HCT116 (cell line): ENCODE data around the gene NFATC3. TPM values are rescaled to one million over a fixed set of nuclear protein-coding genes. Genes with fewer than 3 reads are reported as not detected.

Source experiments
- ATAC-seq: fragments of 200-7000 bp; cut with Tn5 transposase; 2 replicates; pipeline ENCODE4 v1.9.1; 2020; ENCODE audit warnings: mild to moderate bottlenecking, moderate library complexity
- BruUV-seq: library from RNA; stranded (reverse); fragments of 400-500 nt; replicated peaks from 2 replicates; lab custom pipeline; 2021; lab: Mats Ljungman, UMichigan
- CTCF ChIA-PET: fragments of 300-600 bp; sonication (Branson Sonifier 250); formaldehyde crosslinking; loops from one replicate; lab custom pipeline; 2021; ENCODE audit warnings: antibody characterized with exemption; lab: Charles Lee
- POLR2A ChIA-PET: fragments of 300-600, 350-600 bp; sonication (Branson Sonifier 250); formaldehyde crosslinking; loops from one replicate; lab custom pipeline; 2021; ENCODE audit warnings: antibody characterized with exemption; lab: Charles Lee
- RAD21 ChIA-PET, 2 experiments: fragments of 300-600 bp; sonication (Branson Sonifier 250); formaldehyde crosslinking; loops; one replicate each; lab custom pipeline; 2023; ENCODE audit warnings: low total read pairs in 2 of 2; ENCODE audit not compliant: uncharacterized antibody in 2 of 2, unreplicated experiment in 2 of 2, low non-redundant PET in 1 of 2; lab: Charles Lee
- DNase-seq: peaks from one replicate; pipeline ENCODE4 v3.0.0-alpha.2; 2010; ENCODE audit warnings: low read depth, low spot score
- H2AFZ ChIP-seq: fragments of 200-600 bp; shearing (Covaris generic), sonication (generic); 2 replicates; pipeline ENCODE4 v1.6.1; 2017; ENCODE audit warnings: low read depth, mixed run types, mixed read lengths, antibody characterized with exemption, low read length; ENCODE audit not compliant: poor library complexity, severe bottlenecking
- H3K27ac ChIP-seq: 2 replicates; pipeline ENCODE4 v1.5.1; 2012; ENCODE audit warnings: low read depth, low read length
- H3K27me3 ChIP-seq: fragments of 200-600 bp; sonication (generic); 2 replicates; pipeline ENCODE4 v1.6.1; 2016; ENCODE audit warnings: mixed run types, low read length, mixed read lengths; ENCODE audit not compliant: insufficient read depth
- H3K36me3 ChIP-seq, 2 experiments: fragments of 200-500 bp in 1 of 2; fragments of 200-600 bp in 1 of 2; sonication (Bioruptor generic) in 1 of 2; sonication (generic) in 1 of 2; 2 replicates each; pipeline versions ENCODE4 v1.5.1 to v1.6.1; 2014 to 2016; ENCODE audit warnings: low read length in 2 of 2, inconsistent platforms in 1 of 2, mixed read lengths in 1 of 2, mixed run types in 1 of 2; ENCODE audit not compliant: insufficient read depth in 2 of 2, control insufficient read depth in 1 of 2
- H3K4me1 ChIP-seq, 2 experiments: fragments of 200-600 bp in 1 of 2; sonication (generic) in 1 of 2; 2 replicates each; pipeline versions ENCODE4 v1.5.1 to v1.6.1; 2012 to 2017; ENCODE audit warnings: low read length in 2 of 2, inconsistent platforms in 1 of 2, mild to moderate bottlenecking in 1 of 2, mixed read lengths in 1 of 2, mixed run types in 1 of 2, moderate library complexity in 1 of 2; ENCODE audit not compliant: insufficient read depth in 2 of 2, control insufficient read depth in 1 of 2
- H3K4me2 ChIP-seq: fragments of 200-600 bp; sonication (generic); 2 replicates; pipeline ENCODE4 v1.6.1; 2017; ENCODE audit warnings: mixed run types, low read length, mixed read lengths
- H3K4me3 ChIP-seq, 2 experiments: fragments of 200-600 bp in 1 of 2; sonication (generic) in 1 of 2; replicated peaks in 1 of 2; 2 replicates each; pipeline ENCODE4 v1.5.1; 2011 to 2016; ENCODE audit warnings: low read length in 2 of 2, control low read depth in 1 of 2, low read depth in 1 of 2, mild to moderate bottlenecking in 1 of 2, mixed read lengths in 1 of 2, mixed run types in 1 of 2
- H3K79me2 ChIP-seq: fragments of 200-600 bp; sonication (generic); 2 replicates; pipeline ENCODE4 v1.6.1; 2017; ENCODE audit warnings: mild to moderate bottlenecking, mixed run types, low read length, moderate library complexity, mixed read lengths; ENCODE audit not compliant: insufficient read depth
- H3K9ac ChIP-seq: fragments of 200-600 bp; sonication (generic); 2 replicates; pipeline ENCODE4 v1.6.1; 2016; ENCODE audit warnings: low read length, mixed read lengths
- H3K9me2 ChIP-seq: fragments of 200-600 bp; sonication (generic), shearing (Covaris generic); 2 replicates; pipeline ENCODE4 v1.6.1; 2017; ENCODE audit warnings: mixed run types, mild to moderate bottlenecking, moderate library complexity; ENCODE audit not compliant: insufficient read depth
- H3K9me3 ChIP-seq, 2 experiments: fragments of 200-500 bp in 1 of 2; fragments of 200-600 bp in 1 of 2; sonication (Bioruptor generic) in 1 of 2; sonication (generic) in 1 of 2; 2 replicates each; pipeline ENCODE4 v1.6.1; 2014 to 2017; ENCODE audit warnings: low read length in 2 of 2, mixed read lengths in 2 of 2, inconsistent platforms in 1 of 2, low read depth in 1 of 2, mild to moderate bottlenecking in 1 of 2, mixed run types in 1 of 2, moderate library complexity in 1 of 2; ENCODE audit not compliant: control insufficient read depth in 1 of 2, insufficient read depth in 1 of 2
- H4K20me1 ChIP-seq: fragments of 200-600 bp; sonication (generic), shearing (Covaris generic); 2 replicates; pipeline ENCODE4 v1.6.1; 2017; ENCODE audit warnings: mixed run types, mild to moderate bottlenecking, moderate library complexity; ENCODE audit not compliant: insufficient read depth
- CBX3 ChIP-seq: IDR thresholded peaks from 2 replicates; pipeline ENCODE4 v1.6.1; 2012; ENCODE audit warnings: low read depth
- CEBPB ChIP-seq: IDR thresholded peaks from 2 replicates; pipeline ENCODE4 v1.6.1; 2012; ENCODE audit warnings: low read depth
- EGR1 ChIP-seq: IDR thresholded peaks from 2 replicates; pipeline ENCODE4 v1.6.1; 2012; ENCODE audit warnings: low read depth
- EZH2 ChIP-seq: fragments of 200-600 bp; sonication (generic); IDR thresholded peaks from 2 replicates; pipeline ENCODE4 v1.6.1; 2017; ENCODE audit warnings: antibody characterized with exemption, mixed run types
- EZH2phosphoT487 ChIP-seq: fragments of 200-600 bp; IDR thresholded peaks from 2 replicates; pipeline ENCODE4 v1.6.1; 2018; ENCODE audit warnings: antibody characterized with exemption, borderline replicate concordance
- FOSL1 ChIP-seq: IDR thresholded peaks from 2 replicates; pipeline ENCODE4 v1.6.1; 2012; ENCODE audit warnings: low read depth
- JUND ChIP-seq: IDR thresholded peaks from 2 replicates; pipeline ENCODE4 v1.6.1; 2012
- POLR2AphosphoS5 ChIP-seq: IDR thresholded peaks from 2 replicates; pipeline ENCODE4 v1.6.1; 2011; ENCODE audit warnings: mild to moderate bottlenecking, low read depth, low read length, moderate library complexity
- RAD21 ChIP-seq: IDR thresholded peaks from 2 replicates; pipeline ENCODE4 v1.6.1; 2012; ENCODE audit warnings: low read depth, mild to moderate bottlenecking
- SIN3A ChIP-seq: IDR thresholded peaks from 2 replicates; pipeline ENCODE4 v1.6.1; 2012; ENCODE audit warnings: low read depth
- SP1 ChIP-seq: IDR thresholded peaks from 2 replicates; pipeline ENCODE4 v1.6.1; 2012; ENCODE audit warnings: low read depth
- SRF ChIP-seq: IDR thresholded peaks from 2 replicates; pipeline ENCODE4 v1.6.1; 2012; ENCODE audit warnings: low read depth
- TCF7L2 ChIP-seq: IDR thresholded peaks from 2 replicates; pipeline ENCODE4 v1.7.0; 2011; ENCODE audit warnings: borderline replicate concordance, inconsistent platforms; ENCODE audit not compliant: insufficient read depth, insufficient read length; ENCODE audit errors: extremely low read depth
- ZFX ChIP-seq: fragments of 450-650 bp; IDR thresholded peaks from 2 replicates; pipeline ENCODE4 v1.6.1; 2017
- ZNF274 ChIP-seq: fragments of 200-500 bp; sonication (Bioruptor generic); IDR thresholded peaks from 2 replicates; pipeline ENCODE4 v1.6.1; 2014; ENCODE audit warnings: mild to moderate bottlenecking, low read depth, low read length, inconsistent platforms
- intact Hi-C: fragments of 100-400 bp; cut with micrococcal nuclease; formaldehyde crosslinking; loops from 2 replicates; pipeline ENCODE4 v1.10.0; 2022
- total RNA-seq: library from RNA; stranded (reverse); gene quantifications from one replicate; pipeline ENCODE4 v1.2.1, GENCODE V29; 2021; ENCODE audit not compliant: unreplicated experiment
- TF ChIP-seq, protein P1 (sequence below): IDR thresholded peaks from 2 replicates; pipeline ENCODE4 v1.6.1; 2012

Gene NFATC3
- total RNA-seq, 1 experiment from 2014 or later = 25.6 TPM

DNA sequence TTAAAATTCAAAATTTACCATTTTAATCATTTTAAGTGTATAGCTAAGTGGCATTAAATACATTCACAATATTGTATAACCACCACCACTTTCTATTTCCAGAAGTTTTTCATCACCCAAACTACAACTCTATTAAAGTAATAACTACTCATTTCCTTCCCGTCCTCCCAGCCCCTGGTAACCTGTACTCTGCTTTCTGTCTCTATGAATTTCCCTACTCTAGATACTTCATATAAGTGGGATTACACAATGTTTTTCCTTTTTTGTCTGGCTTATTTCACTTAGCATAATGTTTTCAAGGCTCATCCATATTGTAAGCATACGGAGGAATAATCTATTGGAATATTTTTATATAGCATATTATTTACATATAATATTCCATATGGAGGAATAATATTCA, 121.1 kb downstream of the NFATC3 start:
- BruUV-seq = no TSS peak
- no peaks in the 10 kb centered on the region for H3K27me3 ChIP-seq
- ChIA-PET CTCF (no interaction called here), POLR2A (no interaction called here), RAD21 (no interaction called here)
- H3K79me2 ChIP-seq = no peaks in the 10 kb centered on the region
- no peaks in the 10 kb centered on the region for H4K20me1 ChIP-seq
- no peak overlapping the region for H3K4me3 ChIP-seq
- no peaks in the 10 kb centered on the region for H3K9me2 ChIP-seq
- intact Hi-C loops = no loop called here
- no peaks in the 10 kb centered on the region for H3K9me3 ChIP-seq
- no peak overlapping the region for H3K9ac ChIP-seq
- H3K4me1 ChIP-seq = no peaks in the 10 kb centered on the region
- H3K27ac ChIP-seq = no peak overlapping the region
- no peak overlapping the region for H3K4me2 ChIP-seq
- no peaks in the 10 kb centered on the region for H3K36me3 ChIP-seq
- no peak overlapping the region for H2AFZ ChIP-seq
- TF ChIP-seq SIN3A (no peak), EZH2phosphoT487 (no peak), JUND (no peak), FOSL1 (no peak), SRF (no peak), TCF7L2 (no peak), POLR2AphosphoS5 (no peak), ZFX (no peak), SP1 (no peak), ZNF274 (no peak), CBX3 (no peak), EZH2 (no peak), EGR1 (no peak), CEBPB (no peak), RAD21 (no peak)
- TF ChIP-seq, protein P1, sequence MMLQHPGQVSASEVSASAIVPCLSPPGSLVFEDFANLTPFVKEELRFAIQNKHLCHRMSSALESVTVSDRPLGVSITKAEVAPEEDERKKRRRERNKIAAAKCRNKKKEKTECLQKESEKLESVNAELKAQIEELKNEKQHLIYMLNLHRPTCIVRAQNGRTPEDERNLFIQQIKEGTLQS = no peak
- ATAC-seq = no peak
- no peak for DNase-seq
